IMR-90 (cell line): ENCODE data around the gene LILRA6. TPM values are rescaled to one million over a fixed set of nuclear protein-coding genes. Genes with fewer than 3 reads are reported as not detected.

Experiments used
- ATAC-seq: fragments of 200-7000 bp; cut with Tn5 transposase; 2 replicates; pipeline ENCODE4 v1.9.1; 2020; ENCODE audit warnings: low read depth, mild to moderate bottlenecking, moderate library complexity
- BruUV-seq: library from RNA; stranded (reverse); fragments of 400-500 nt; replicated peaks from 2 replicates; lab custom pipeline; 2021; lab: Mats Ljungman, UMichigan
- CTCF ChIA-PET: fragments of 300-600 bp; formaldehyde crosslinking; extraction: SDS; loops from one replicate; lab custom pipeline; 2021; ENCODE audit warnings: antibody characterized with exemption; lab: Yijun Ruan, JAX
- POLR2A ChIA-PET: fragments of 300-600 bp; sonication (Branson Sonifier 250); formaldehyde crosslinking; loops from one replicate; lab custom pipeline; 2022; ENCODE audit warnings: antibody characterized with exemption; ENCODE audit not compliant: unreplicated experiment; lab: Charles Lee
- DNase-seq: peaks from one replicate; pipeline ENCODE4 v3.0.0; 2013
- H2AFZ ChIP-seq: replicated peaks from 2 replicates; pipeline ENCODE3; 2013; ENCODE audit warnings: low read length, mild to moderate bottlenecking; ENCODE audit not compliant: poor library complexity
- H2AK5ac ChIP-seq: 2 replicates; pipeline ENCODE4 v1.6.1; 2013; ENCODE audit warnings: low read depth, low read length, inconsistent platforms
- H2AK9ac ChIP-seq: replicated peaks from 2 replicates; pipeline ENCODE3; 2013; ENCODE audit warnings: mild to moderate bottlenecking, low read depth, low read length, moderate library complexity; ENCODE audit not compliant: poor library complexity
- H2BK120ac ChIP-seq: 2 replicates; pipeline ENCODE4 v1.6.1; 2013; ENCODE audit warnings: low read depth, low read length, inconsistent platforms
- H2BK15ac ChIP-seq: 3 replicates; pipeline ENCODE4 v1.6.1; 2013; ENCODE audit warnings: low read depth, low read length, inconsistent platforms
- H2BK20ac ChIP-seq: 2 replicates; pipeline ENCODE4 v1.6.1; 2013; ENCODE audit warnings: low read depth, mild to moderate bottlenecking, inconsistent platforms, low read length, moderate library complexity
- H2BK5ac ChIP-seq: 2 replicates; pipeline ENCODE4 v1.6.1; 2013; ENCODE audit warnings: mild to moderate bottlenecking, low read depth, low read length, inconsistent platforms; ENCODE audit not compliant: poor library complexity, severe bottlenecking
- H3K14ac ChIP-seq: replicated peaks from 2 replicates; pipeline ENCODE4 v1.6.1; 2013; ENCODE audit warnings: low read depth, low read length, inconsistent platforms
- H3K18ac ChIP-seq: 2 replicates; pipeline ENCODE4 v1.6.1; 2013; ENCODE audit warnings: low read depth, low read length, control low read depth
- H3K23ac ChIP-seq: 2 replicates; pipeline ENCODE4 v1.6.1; 2013; ENCODE audit warnings: low read depth, low read length, inconsistent platforms
- H3K27ac ChIP-seq: 2 replicates; pipeline ENCODE4 v1.5.1; 2013; ENCODE audit warnings: mild to moderate bottlenecking, control low read depth, low read length; ENCODE audit not compliant: insufficient read depth
- H3K27me3 ChIP-seq: 2 replicates; pipeline ENCODE4 v1.6.1; 2013; ENCODE audit warnings: low read length; ENCODE audit not compliant: control insufficient read depth, insufficient read depth
- H3K36me3 ChIP-seq: 2 replicates; pipeline ENCODE4 v1.6.1; 2013; ENCODE audit warnings: low read length, mixed read lengths; ENCODE audit not compliant: control insufficient read depth, insufficient read depth
- H3K4ac ChIP-seq: 2 replicates; pipeline ENCODE4 v1.6.1; 2013; ENCODE audit warnings: low read depth, low read length, inconsistent platforms
- H3K4me1 ChIP-seq: 2 replicates; pipeline ENCODE4 v1.6.1; 2013; ENCODE audit warnings: low read length, mixed read lengths; ENCODE audit not compliant: control insufficient read depth, insufficient read depth
- H3K4me2 ChIP-seq: 2 replicates; pipeline ENCODE4 v1.6.1; 2013; ENCODE audit warnings: low read depth, mild to moderate bottlenecking, control low read depth, low read length, moderate library complexity
- H3K4me3 ChIP-seq: 2 replicates; pipeline ENCODE4 v1.5.1; 2013; ENCODE audit warnings: low read depth, mild to moderate bottlenecking, control low read depth, low read length, moderate library complexity; ENCODE audit not compliant: insufficient read depth
- H3K56ac ChIP-seq: 2 replicates; pipeline ENCODE4 v1.6.1; 2013; ENCODE audit warnings: low read length, inconsistent platforms; ENCODE audit not compliant: insufficient read depth; ENCODE audit errors: extremely low read depth
- H3K79me1 ChIP-seq, 2 experiments: 2 replicates each; pipeline ENCODE4 v1.6.1; 2013; ENCODE audit warnings: low read length in 2 of 2, inconsistent platforms in 1 of 2, low read depth in 1 of 2
- H3K9ac ChIP-seq: 2 replicates; pipeline ENCODE4 v1.6.1; 2013; ENCODE audit warnings: low read depth, low read length, control low read depth
- H3K9me1 ChIP-seq: 2 replicates; pipeline ENCODE4 v1.6.1; 2013; ENCODE audit warnings: low read length, inconsistent platforms; ENCODE audit not compliant: insufficient read depth
- H3K9me3 ChIP-seq: 2 replicates; pipeline ENCODE4 v1.6.1; 2013; ENCODE audit warnings: low read length; ENCODE audit not compliant: control insufficient read depth, insufficient read depth
- H4K20me1 ChIP-seq: 2 replicates; pipeline ENCODE4 v1.6.1; 2013; ENCODE audit warnings: low read length, inconsistent platforms; ENCODE audit not compliant: insufficient read depth
- H4K5ac ChIP-seq: 2 replicates; pipeline ENCODE4 v1.6.1; 2013; ENCODE audit warnings: mild to moderate bottlenecking, low read depth, low read length, control low read depth
- H4K8ac ChIP-seq, 2 experiments: 2 replicates each; pipeline ENCODE4 v1.6.1; 2013; ENCODE audit warnings: low read depth in 2 of 2, low read length in 2 of 2, control low read depth in 1 of 2, inconsistent platforms in 1 of 2
- H4K91ac ChIP-seq: 2 replicates; pipeline ENCODE4 v1.6.1; 2013; ENCODE audit warnings: low read depth, low read length, inconsistent platforms; ENCODE audit not compliant: insufficient read depth
- BHLHE40 ChIP-seq: fragments of 150-350 bp; IDR thresholded peaks from 2 replicates; pipeline ENCODE4 v1.6.1; 2016; ENCODE audit warnings: mild to moderate bottlenecking, low read depth, low read length
- CHD1 ChIP-seq: IDR thresholded peaks from 2 replicates; pipeline ENCODE4 v1.6.1; 2012; ENCODE audit warnings: low read depth, low read length, improper control_type of control experiment
- FOS ChIP-seq: fragments of 150-350 bp; IDR thresholded peaks from 2 replicates; pipeline ENCODE4 v1.6.1; 2016; ENCODE audit warnings: low read depth, low read length
- MAFK ChIP-seq: IDR thresholded peaks from 2 replicates; pipeline ENCODE4 v1.6.1; 2012; ENCODE audit warnings: low read depth, low read length, improper control_type of control experiment
- MAZ ChIP-seq: IDR thresholded peaks from 2 replicates; pipeline ENCODE4 v1.6.1; 2012; ENCODE audit warnings: low read depth, mild to moderate bottlenecking, low read length, improper control_type of control experiment, moderate library complexity, borderline replicate concordance
- MXI1 ChIP-seq: IDR thresholded peaks from 2 replicates; pipeline ENCODE4 v1.6.1; 2012; ENCODE audit warnings: low read depth, mild to moderate bottlenecking, low read length, moderate library complexity, borderline replicate concordance
- NFE2L2 ChIP-seq: fragments of 150-350 bp; IDR thresholded peaks from 2 replicates; pipeline ENCODE4 v1.6.1; 2016; ENCODE audit warnings: low read depth, mild to moderate bottlenecking, low read length
- POLR2A ChIP-seq: IDR thresholded peaks from 2 replicates; pipeline ENCODE4 v1.6.1; 2012; ENCODE audit warnings: mild to moderate bottlenecking, low read depth, low read length
- RAD21 ChIP-seq: IDR thresholded peaks from 2 replicates; pipeline ENCODE4 v1.6.1; 2012; ENCODE audit warnings: low read length, improper control_type of control experiment
- RCOR1 ChIP-seq: IDR thresholded peaks from 2 replicates; pipeline ENCODE4 v1.6.1; 2012; ENCODE audit warnings: mild to moderate bottlenecking, low read length, improper control_type of control experiment; ENCODE audit not compliant: insufficient replicate concordance
- RFX5 ChIP-seq: IDR thresholded peaks from 2 replicates; pipeline ENCODE4 v1.8.0; 2012; ENCODE audit warnings: low read depth, mild to moderate bottlenecking, low read length, moderate library complexity
- SMC3 ChIP-seq: fragments of 150-350 bp; IDR thresholded peaks from 2 replicates; pipeline ENCODE4 v1.6.1; 2016; ENCODE audit warnings: low read depth, mild to moderate bottlenecking, antibody characterized with exemption, low read length, moderate library complexity
- USF2 ChIP-seq: fragments of 150-350 bp; IDR thresholded peaks from 2 replicates; pipeline ENCODE4 v1.6.1; 2017; ENCODE audit warnings: mild to moderate bottlenecking, antibody characterized with exemption, low read length, low read depth
- WGBS, 2 experiments: methylation state at CpG; one replicate each; pipeline versions ENCODE4 v1.1.5 to v1.1.7; 2013; ENCODE audit warnings: missing lambda C conversion rate in 2 of 2; ENCODE audit not compliant: insufficient read length in 1 of 2; ENCODE audit errors: extremely low coverage in 2 of 2; 5-methylcytosine and 5-hydroxymethylcytosine counted together
- dilution Hi-C: fragments of 300-500 bp; cut with HindIII; formaldehyde crosslinking; loops from one replicate; pipeline ENCODE4 v1.14.3; 2018; ENCODE audit warnings: low sequenced_read_pairs; ENCODE audit not compliant: unreplicated experiment
- in situ Hi-C: fragments of 300-500 bp; cut with MboI; formaldehyde crosslinking; loops from 3 replicates; pipeline ENCODE4 v1.14.3; 2019; ENCODE audit warnings: low sequenced_read_pairs, inconsistent platforms, mixed read lengths
- intact Hi-C: fragments of 100-400 bp; cut with micrococcal nuclease; formaldehyde crosslinking; loops from 2 replicates; pipeline ENCODE4 v1.10.0; 2022
- polyA plus RNA-seq, 3 experiments: library from polyadenylated mRNA; depleted of rRNA; stranded (reverse); fragments of >200 nt; gene quantifications; 2 replicates each; pipeline ENCODE4 v1.2.3, GENCODE V29; 2012; ENCODE audit warnings: low replicate concordance in 1 of 3
- total RNA-seq: library from RNA; depleted of rRNA; stranded (reverse); fragments of >200 nt; gene quantifications from 2 replicates; pipeline ENCODE4 v1.2.3, GENCODE V29; 2012

Gene LILRA6
- total and polyA plus RNA-seq, 2 of the 4 experiments (the other 2 are of a cell fraction): not detected

GRCh38 chr19:54281007-54281728 lies 38.6 kb upstream of the LILRA6 start, which contains the start of gene LILRB2:
TSS of gene LILRB2 (minus strand) at chr19:54281110. CDS start at chr19:54280496, 614 bp downstream.
- Histone ChIP-seq H2AK9ac (no peak within 1 kb of the TSS), H3K56ac (no peak within 1 kb of the TSS), H3K14ac (no peak within 1 kb of the TSS), H2AK5ac (no peak within 1 kb of the TSS), H3K18ac (no peak within 1 kb of the TSS), H2BK15ac (no peak within 1 kb of the TSS), H4K20me1 (no peaks in the 10 kb centered on the region), H3K36me3 (no peaks in the 10 kb centered on the region), H3K23ac (no peak within 1 kb of the TSS), H3K4me1 (no peaks in the 10 kb centered on the region), H3K27me3 (peaks cover 2% of the 10 kb centered on the region; the same call in 1 of the 2 replicates), H3K4ac (no peak within 1 kb of the TSS), H2BK20ac (no peak within 1 kb of the TSS), H4K8ac (no peak within 1 kb of the TSS), H3K4me2 (no peak within 1 kb of the TSS), H2BK120ac (no peak within 1 kb of the TSS), H2AFZ (no peak within 1 kb of the TSS), H3K27ac (no peak within 1 kb of the TSS), H3K9ac (no peak within 1 kb of the TSS), H4K5ac (no peak within 1 kb of the TSS), H3K9me3 (no peaks in the 10 kb centered on the region), H2BK5ac (no peak within 1 kb of the TSS), H4K91ac (no peak within 1 kb of the TSS), H3K79me1 (no peaks in the 10 kb centered on the region), H3K4me3 (no peak within 1 kb of the TSS), H3K9me1 (no peaks in the 10 kb centered on the region)
- intact Hi-C loops: no loop called here
- DNase-seq (no peak), ATAC-seq (no peak)
- in situ Hi-C loops: loop anchor here (5.0 kb wide), 1 partner anchor 351 kb away; the partner anchor contains the start of gene LILRB1
- WGBS, 2 experiments: 60% methylated on average over 4 of the region's 12 CpGs; no CpG with 5 or more reads in 1 of the 2 experiments
- POLR2A ChIA-PET: no interaction called here
- TF ChIP-seq MAZ: no peak
- TF ChIP-seq RCOR1: no peak
- no peak for TF ChIP-seq POLR2A
- no peak for TF ChIP-seq USF2
- TF ChIP-seq FOS: no peak
- no peak for TF ChIP-seq MAFK
- no peak for TF ChIP-seq RAD21
- TF ChIP-seq NFE2L2: no peak
- TF ChIP-seq SMC3: no peak
- no peak for TF ChIP-seq CHD1
- TF ChIP-seq BHLHE40: no peak
- no peak for TF ChIP-seq RFX5
- no peak for TF ChIP-seq MXI1
- CTCF ChIA-PET: no interaction called here
- BruUV-seq: no TSS peak
- dilution Hi-C loops: no loop called here
